ENCODE measurements around the gene ZNF629.
A peak's percentile ranks its signal among the peaks of the same experiment; 100 is the strongest.

ZNF629 gene

DNA sequence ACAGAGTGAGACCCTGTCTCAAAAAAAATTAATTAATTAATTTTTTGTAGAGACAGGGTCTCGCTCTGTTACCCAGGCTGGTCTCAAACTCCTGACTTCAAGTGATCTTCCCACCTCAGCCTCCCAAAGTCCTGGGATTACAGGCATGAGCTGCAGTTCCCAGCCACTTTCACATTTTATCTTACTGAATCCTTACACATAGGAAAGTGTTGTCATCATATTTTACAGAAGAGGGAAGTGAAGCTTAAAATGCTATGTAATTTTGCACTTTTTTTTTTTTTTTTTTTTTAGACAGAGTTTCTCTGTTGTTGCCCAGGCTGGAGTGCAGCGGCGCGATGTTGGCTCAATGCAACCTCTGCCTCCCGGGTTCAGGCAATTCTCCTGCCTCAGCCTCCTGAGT is 21.1 kb upstream of the ZNF629 start:
- FAIRE-seq (no peak), DNase-seq (ENCODE audit: insufficient read length, low spot score) (no peak)
- TF ChIP-seq POLR2A (IDR thresholded peaks at IDR 0.05; ENCODE audit: low read depth, low read length) (no peak), SPI1 (IDR thresholded peaks at IDR 0.05; ENCODE audit: low read depth, low read length) (0 out of 2 replicates have a peak, but pooled peaks have one; percentile 18), TAF1 (IDR thresholded peaks at IDR 0.05; ENCODE audit: low read depth, low read length) (no peak)

GRCh38 chr16:30805370-30806169 is 18.6 kb upstream of the ZNF629 start:
- DNase-seq (ENCODE audit: insufficient read length, low spot score) (no peak), FAIRE-seq (no peak)

GRCh38 chr16:30805056-30805369 is 18.0 kb upstream of the ZNF629 start:
- TF ChIP-seq POU2F2 (IDR thresholded peaks at IDR 0.05; ENCODE audit: low read depth, low read length), result no peak
- no peak for TF ChIP-seq TAF1 (IDR thresholded peaks at IDR 0.05; ENCODE audit: low read depth, low read length)
- FAIRE-seq, result no peak
- no peak for DNase-seq (ENCODE audit: insufficient read length, low spot score)

More at GRCh38 chr16:30805370-30806169, 18.6 kb upstream of the ZNF629 start:
- no peak for TF ChIP-seq POLR2A (IDR thresholded peaks at IDR 0.05; ENCODE audit: low read depth, low read length)
- TF ChIP-seq TAF1 (IDR thresholded peaks at IDR 0.05; ENCODE audit: low read depth, low read length), result no peak
- TF ChIP-seq POU2F2 (IDR thresholded peaks at IDR 0.05; ENCODE audit: low read depth, low read length), result no peak
- no peak for TF ChIP-seq POLR2AphosphoS5 (IDR thresholded peaks at IDR 0.05; ENCODE audit: low read depth, low read length)
- no peak for TF ChIP-seq SPI1 (IDR thresholded peaks at IDR 0.05; ENCODE audit: low read depth, low read length)
- no peak for TF ChIP-seq PAX5 (IDR thresholded peaks at IDR 0.05; ENCODE audit: insufficient read depth, low read length, severe bottlenecking)

GRCh38 chr16:30802936-30803335 is 15.9 kb upstream of the ZNF629 start:
- DNase-seq (ENCODE audit: insufficient read length, low spot score), result no peak
- no peak for FAIRE-seq
- TF ChIP-seq POLR2A (IDR thresholded peaks at IDR 0.05; ENCODE audit: low read depth, low read length), result no peak
- no peak for TF ChIP-seq PAX5 (IDR thresholded peaks at IDR 0.05; ENCODE audit: insufficient read depth, low read length, severe bottlenecking)
- no peak for TF ChIP-seq TAF1 (IDR thresholded peaks at IDR 0.05; ENCODE audit: low read depth, low read length)
- no peak for TF ChIP-seq SPI1 (IDR thresholded peaks at IDR 0.05; ENCODE audit: low read depth, low read length)
- no peak for TF ChIP-seq POU2F2 (IDR thresholded peaks at IDR 0.05; ENCODE audit: low read depth, low read length)
- TF ChIP-seq POLR2AphosphoS5 (IDR thresholded peaks at IDR 0.05; ENCODE audit: low read depth, low read length), result no peak

- FAIRE-seq (no peak), DNase-seq (ENCODE audit: insufficient read length, low spot score) (no peak)
- TF ChIP-seq SPI1 (IDR thresholded peaks at IDR 0.05; ENCODE audit: low read depth, low read length) (no peak), PAX5 (IDR thresholded peaks at IDR 0.05; ENCODE audit: insufficient read depth, low read length, severe bottlenecking) (no peak), POLR2AphosphoS5 (IDR thresholded peaks at IDR 0.05; ENCODE audit: low read depth, low read length) (no peak)
Measured at GRCh38 chr16:30797670-30798309, 10.8 kb upstream of the ZNF629 start.

GRCh38 chr16:30794634-30795033 is 7.6 kb upstream of the ZNF629 start:
- DNase-seq (ENCODE audit: insufficient read length, low spot score) (no peak), FAIRE-seq (no peak)
- TF ChIP-seq POU2F2 (IDR thresholded peaks at IDR 0.05; ENCODE audit: low read depth, low read length) (no peak), SPI1 (IDR thresholded peaks at IDR 0.05; ENCODE audit: low read depth, low read length) (no peak), POLR2A (IDR thresholded peaks at IDR 0.05; ENCODE audit: low read depth, low read length) (no peak), TAF1 (IDR thresholded peaks at IDR 0.05; ENCODE audit: low read depth, low read length) (no peak), PAX5 (IDR thresholded peaks at IDR 0.05; ENCODE audit: insufficient read depth, low read length, severe bottlenecking) (no peak), POLR2AphosphoS5 (IDR thresholded peaks at IDR 0.05; ENCODE audit: low read depth, low read length) (no peak)

GRCh38 chr16:30793508-30794069 is 6.6 kb upstream of the ZNF629 start:
- DNase-seq (ENCODE audit: insufficient read length, low spot score) (no peak), FAIRE-seq (no peak)
- no peak for TF ChIP-seq POLR2A (IDR thresholded peaks at IDR 0.05; ENCODE audit: low read depth, low read length)
- no peak for TF ChIP-seq POU2F2 (IDR thresholded peaks at IDR 0.05; ENCODE audit: low read depth, low read length)
- TF ChIP-seq TAF1 (IDR thresholded peaks at IDR 0.05; ENCODE audit: low read depth, low read length), result no peak
- no peak for TF ChIP-seq POLR2AphosphoS5 (IDR thresholded peaks at IDR 0.05; ENCODE audit: low read depth, low read length)
- no peak for TF ChIP-seq SPI1 (IDR thresholded peaks at IDR 0.05; ENCODE audit: low read depth, low read length)
- no peak for TF ChIP-seq PAX5 (IDR thresholded peaks at IDR 0.05; ENCODE audit: insufficient read depth, low read length, severe bottlenecking)

GRCh38 chr16:30787613-30788378 is 791 bp upstream of the ZNF629 start:
- FAIRE-seq (no peak), DNase-seq (ENCODE audit: insufficient read length, low spot score) (no peak)
- TF ChIP-seq POU2F2 (IDR thresholded peaks at IDR 0.05; ENCODE audit: low read depth, low read length) (no peak), POLR2AphosphoS5 (IDR thresholded peaks at IDR 0.05; ENCODE audit: low read depth, low read length) (no peak), POLR2A (IDR thresholded peaks at IDR 0.05; ENCODE audit: low read depth, low read length) (no peak), PAX5 (IDR thresholded peaks at IDR 0.05; ENCODE audit: insufficient read depth, low read length, severe bottlenecking) (no peak), TAF1 (IDR thresholded peaks at IDR 0.05; ENCODE audit: low read depth, low read length) (no peak), SPI1 (IDR thresholded peaks at IDR 0.05; ENCODE audit: low read depth, low read length) (no peak)

GRCh38 chr16:30786115-30786935 is 680 bp downstream of the ZNF629 start:
- no peak for DNase-seq (ENCODE audit: insufficient read length, low spot score)
- no peak for FAIRE-seq
- no peak for TF ChIP-seq TAF1 (IDR thresholded peaks at IDR 0.05; ENCODE audit: low read depth, low read length)
- no peak for TF ChIP-seq SPI1 (IDR thresholded peaks at IDR 0.05; ENCODE audit: low read depth, low read length)
- no peak for TF ChIP-seq POLR2A (IDR thresholded peaks at IDR 0.05; ENCODE audit: low read depth, low read length)
- no peak for TF ChIP-seq POU2F2 (IDR thresholded peaks at IDR 0.05; ENCODE audit: low read depth, low read length)
- no peak for TF ChIP-seq PAX5 (IDR thresholded peaks at IDR 0.05; ENCODE audit: insufficient read depth, low read length, severe bottlenecking)
- TF ChIP-seq POLR2AphosphoS5 (IDR thresholded peaks at IDR 0.05; ENCODE audit: low read depth, low read length), result no peak
